Measurements from ENCODE around the gene GABRR2.

GABRR2 gene

GRCh38 chr6:89315249-89315885 lies at the start of gene GABRR2:
Gene GABRR2, minus strand, starts transcription at chr6:89315299. Its CDS starts 134 bp downstream, at chr6:89315165.
- no peak for DNase-seq

DNA sequence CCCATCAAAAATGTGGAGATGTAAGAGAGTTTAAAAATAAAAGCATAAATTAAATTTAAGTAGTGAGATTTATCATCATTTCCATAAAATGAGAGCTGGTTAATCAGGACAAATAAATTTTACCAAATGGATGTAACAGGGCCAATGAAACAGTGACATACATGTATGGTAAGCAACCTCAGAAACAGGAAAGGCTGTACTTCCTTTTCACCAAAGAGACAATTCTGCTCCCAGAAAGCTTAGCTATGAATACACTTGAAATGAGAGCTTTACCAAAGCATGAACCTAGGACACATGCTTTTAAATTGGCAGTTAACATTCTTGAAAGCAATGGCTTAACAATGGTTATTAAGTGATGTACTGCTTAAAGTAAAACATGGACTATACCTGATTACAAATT lies 49.5 kb upstream of the GABRR2 start:
- DNase-seq, result no peak

DNA sequence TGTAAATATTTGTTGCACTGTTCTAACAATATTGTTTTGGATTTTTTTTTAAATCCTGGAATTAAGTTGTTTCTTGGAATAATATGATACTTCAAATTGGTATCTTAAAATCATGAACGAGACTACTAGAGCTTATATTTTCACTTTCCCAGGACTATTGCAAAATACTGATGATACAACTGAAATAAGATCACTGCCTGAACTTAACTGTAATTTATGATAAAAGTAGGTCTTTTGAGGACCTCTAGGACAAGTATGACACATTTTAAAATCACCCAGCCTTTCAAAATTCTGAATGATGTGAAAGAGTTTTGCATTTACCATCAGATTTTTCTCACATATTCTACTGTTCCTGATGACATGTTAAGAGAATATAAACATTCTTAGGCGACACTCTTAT lies 46.1 kb upstream of the GABRR2 start:
- no peak for DNase-seq

- no peak for DNase-seq
Measured at GRCh38 chr6:89360415-89360999, 45.4 kb upstream of the GABRR2 start.

DNA sequence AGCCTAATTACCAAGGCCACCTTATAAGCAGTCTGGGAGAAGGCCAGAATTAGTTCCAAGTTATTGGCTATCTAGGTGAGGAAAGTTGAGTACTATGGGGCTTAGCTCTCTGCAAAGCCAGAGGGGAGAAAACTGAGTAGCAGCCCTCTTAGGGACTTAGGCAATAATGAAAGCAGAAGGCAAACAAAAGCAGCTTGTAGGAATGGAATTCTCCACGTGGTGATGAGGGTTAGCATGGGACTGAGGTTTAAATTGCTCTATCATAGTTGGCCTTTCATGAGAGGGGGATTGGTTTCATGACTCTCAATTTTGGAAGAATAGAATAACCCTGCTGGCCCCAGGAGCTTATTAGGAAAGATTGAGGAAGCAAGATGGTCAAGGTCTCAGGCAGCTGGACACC lies 44.5 kb upstream of the GABRR2 start:
- no peak for DNase-seq

DNA sequence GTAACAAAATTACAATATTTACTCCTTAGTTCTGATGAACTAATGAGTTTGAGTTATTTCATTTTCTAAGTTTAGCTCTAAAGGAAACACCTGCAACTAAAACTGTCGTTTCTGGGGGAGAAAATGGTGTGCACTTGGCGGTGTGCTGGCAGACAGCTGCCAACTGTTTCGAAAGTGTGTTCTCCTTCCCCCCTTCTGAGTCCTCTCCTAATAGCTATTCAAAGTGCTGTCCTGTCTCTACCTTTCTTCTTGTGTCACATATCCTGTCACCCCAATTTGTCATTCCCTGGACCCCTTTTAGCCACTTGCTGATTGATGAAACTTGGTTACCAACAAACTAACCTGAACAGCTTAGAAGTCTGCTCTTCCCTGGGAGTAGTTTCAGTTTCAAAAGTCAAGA lies 42.3 kb upstream of the GABRR2 start:
- no peak for DNase-seq

DNA sequence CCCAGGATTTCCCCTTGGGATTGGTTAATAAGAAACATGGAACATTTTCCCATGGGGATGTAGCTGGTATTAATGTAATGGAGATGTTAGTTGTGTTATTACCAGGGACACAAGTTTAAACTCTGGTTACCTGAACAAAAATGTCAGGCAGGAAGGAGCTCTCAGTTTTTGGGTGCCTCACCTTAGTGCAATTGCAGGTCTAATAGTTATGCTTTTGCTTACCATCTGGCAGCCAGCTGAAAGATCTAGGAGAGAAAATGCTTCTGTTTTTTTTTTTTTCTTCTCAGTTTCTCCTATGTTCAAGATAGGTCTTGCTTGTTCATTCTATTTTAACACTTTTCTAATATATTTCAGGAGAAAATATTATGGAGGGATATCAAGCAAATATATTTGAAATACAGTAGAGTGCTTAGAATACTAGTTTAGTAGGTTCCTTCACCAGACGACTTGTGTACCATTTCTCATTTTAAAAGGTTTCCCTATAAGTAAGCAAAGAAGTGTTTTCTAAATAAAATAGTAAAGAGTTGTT lies 41.6 kb upstream of the GABRR2 start:
- no peak for DNase-seq

DNA sequence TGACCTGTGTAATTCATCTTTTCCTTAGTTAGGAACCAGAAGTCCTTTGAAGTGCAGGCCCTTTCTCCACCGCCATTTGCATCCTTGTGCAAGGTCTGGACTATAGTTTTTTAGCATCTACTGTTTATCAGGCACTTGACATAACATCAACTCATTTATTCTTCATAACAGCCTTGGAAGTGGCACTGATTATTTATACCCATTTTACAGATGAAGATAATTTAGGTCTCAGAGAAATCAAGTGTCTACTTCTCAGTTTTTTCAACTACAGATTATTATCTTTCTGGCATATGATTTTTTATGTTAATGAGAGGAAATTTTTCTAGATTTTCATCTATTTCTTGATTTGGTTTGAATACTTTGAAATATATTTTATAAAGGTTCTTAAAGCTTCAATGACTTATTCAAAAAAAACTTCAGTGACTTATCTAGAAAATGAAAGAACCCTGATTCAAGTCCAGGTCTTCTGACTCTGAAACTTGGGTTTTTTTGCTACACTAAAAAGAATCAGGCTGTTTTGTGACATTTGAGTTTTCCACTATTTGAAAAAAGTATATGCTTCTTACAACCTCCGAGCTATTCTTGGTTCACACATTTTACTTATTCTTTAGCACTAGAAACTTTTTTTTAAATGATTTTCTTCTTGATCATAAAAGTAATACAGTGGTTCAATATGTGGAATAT lies 40.6 kb upstream of the GABRR2 start:
- no peak for DNase-seq

DNA sequence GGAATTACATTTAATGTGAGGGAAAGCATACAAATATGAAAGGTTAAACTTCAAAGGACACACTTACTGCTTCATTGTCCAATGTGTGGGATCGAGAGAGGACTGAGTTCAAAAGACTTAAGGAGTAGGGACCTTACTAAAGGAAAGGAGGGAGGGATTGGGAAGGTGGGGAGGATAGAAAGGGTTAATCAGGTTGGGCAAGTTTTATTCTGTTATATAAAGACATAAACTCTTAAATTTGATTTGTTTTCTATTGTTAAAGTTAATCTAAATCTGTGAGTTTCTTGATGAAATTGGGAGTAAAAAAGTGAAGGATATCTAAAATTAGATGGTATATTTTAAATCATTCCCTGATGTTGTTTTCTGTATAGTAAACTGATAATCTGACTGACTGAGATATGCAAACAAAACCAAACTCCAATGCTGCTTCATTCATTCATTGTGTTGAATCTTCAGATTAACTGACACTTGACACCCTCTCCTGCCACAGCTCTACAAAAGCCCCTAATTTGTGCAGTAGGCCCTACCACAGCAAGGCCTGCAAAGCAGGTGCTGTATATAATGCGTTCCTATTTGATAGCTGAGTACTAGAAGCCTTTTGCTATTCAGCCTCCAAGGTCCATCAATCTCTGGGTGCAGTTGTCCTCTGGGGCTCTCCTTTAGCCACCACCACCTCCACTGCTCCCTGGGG lies 38.7 kb upstream of the GABRR2 start:
- DNase-seq, result no peak

DNA sequence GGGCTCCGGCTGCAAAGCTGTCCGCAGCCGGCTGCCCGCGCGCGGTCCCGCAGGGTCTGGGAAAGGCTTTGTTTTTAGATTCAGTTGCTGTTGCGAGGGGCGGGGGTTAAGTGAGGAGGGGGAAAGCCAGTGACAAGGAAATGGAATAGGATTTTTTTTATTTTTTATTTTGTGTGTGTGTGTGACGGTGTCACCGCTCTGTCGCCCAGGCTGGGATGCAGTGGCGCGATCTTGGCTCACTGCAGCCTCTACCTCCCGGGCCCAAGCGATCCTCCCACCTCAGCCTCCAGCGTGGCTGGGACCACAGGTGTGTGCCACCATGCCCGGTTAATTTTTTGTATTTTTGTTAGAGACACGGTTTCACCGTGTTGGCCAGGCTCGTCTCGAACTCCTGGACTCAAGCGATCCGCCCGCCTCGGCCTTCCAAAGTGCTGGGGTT lies 38.0 kb upstream of the GABRR2 start:
- DNase-seq, result no peak

DNA sequence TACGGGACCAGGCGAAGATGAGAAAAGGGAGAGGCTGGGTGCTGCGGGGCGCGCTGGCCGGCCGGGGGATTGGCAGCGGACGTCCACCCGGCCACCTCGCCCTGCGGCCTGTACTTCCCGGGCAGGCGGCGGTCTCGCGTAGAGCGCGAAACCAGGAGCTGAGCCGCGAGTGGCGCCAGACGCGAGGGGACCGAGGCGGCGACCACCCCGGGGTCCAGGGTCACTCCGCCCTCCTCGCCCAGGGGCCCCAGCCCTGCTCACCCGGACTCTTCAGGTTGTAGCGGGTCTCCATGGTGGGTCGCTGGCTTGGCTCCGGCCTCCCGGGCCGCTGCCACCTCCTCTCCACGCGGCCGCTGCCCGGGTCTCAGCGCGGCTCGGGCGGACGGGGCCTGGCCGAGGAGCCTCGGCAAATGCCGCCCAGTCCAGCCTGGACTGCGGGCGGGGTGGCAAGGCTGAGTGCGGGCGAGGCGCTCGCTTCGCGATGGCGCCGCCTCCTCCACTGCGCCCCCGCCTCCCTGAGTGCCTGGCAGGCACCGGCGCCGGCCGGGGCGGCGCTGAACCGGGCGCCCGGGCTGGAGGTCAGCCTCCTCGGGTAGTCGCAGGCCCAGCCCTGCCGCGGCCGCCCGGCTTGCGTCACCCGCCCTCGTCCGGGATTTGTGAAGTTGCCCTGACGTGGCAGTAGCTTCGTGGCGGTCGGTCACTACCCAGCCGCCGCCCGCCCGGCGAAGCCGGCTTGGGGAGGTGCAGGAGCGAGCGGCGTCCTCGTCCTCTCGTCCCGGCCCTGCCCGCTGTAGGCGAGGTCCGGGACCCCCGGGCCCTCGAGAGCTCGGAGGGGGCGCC lies 37.4 kb upstream of the GABRR2 start, which contains the start of gene UBE2J1:
UBE2J1 (minus strand) TSS at position 445 of the 840 bp plus-strand sequence; CDS start at position 292, 153 bp downstream.
- DNase-seq, result peak; percentile 86

GRCh38 chr6:89351671-89352277 lies 36.7 kb upstream of the GABRR2 start:
- no peak for DNase-seq

GRCh38 chr6:89350281-89350966 lies 35.3 kb upstream of the GABRR2 start:
- no peak for DNase-seq

- no peak for DNase-seq
Measured at GRCh38 chr6:89348372-89348771, 33.3 kb upstream of the GABRR2 start.

DNA sequence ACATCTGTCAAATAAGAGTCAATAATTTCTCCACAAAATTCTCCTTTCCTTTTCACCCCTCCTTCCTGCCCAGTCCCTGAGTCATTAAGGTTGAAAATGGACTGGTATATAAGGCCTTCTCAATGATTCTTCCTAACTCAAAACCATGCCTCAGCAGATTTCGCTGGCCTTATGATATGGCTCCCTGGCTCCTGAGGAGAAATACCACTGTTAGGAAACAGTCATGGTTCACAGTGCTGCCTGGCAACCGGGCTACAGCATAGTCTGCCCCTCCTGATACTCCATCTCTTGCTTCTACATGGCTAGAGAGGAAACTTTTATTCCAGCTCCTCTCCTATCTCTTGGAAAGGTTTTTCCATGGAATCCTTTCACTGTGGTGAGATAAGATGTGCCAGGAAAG lies 32.7 kb upstream of the GABRR2 start:
- DNase-seq, result no peak

GRCh38 chr6:89346433-89346832 lies 31.3 kb upstream of the GABRR2 start:
- no peak for DNase-seq

GRCh38 chr6:89339565-89339964 lies 24.5 kb upstream of the GABRR2 start:
- DNase-seq, result no peak

DNA sequence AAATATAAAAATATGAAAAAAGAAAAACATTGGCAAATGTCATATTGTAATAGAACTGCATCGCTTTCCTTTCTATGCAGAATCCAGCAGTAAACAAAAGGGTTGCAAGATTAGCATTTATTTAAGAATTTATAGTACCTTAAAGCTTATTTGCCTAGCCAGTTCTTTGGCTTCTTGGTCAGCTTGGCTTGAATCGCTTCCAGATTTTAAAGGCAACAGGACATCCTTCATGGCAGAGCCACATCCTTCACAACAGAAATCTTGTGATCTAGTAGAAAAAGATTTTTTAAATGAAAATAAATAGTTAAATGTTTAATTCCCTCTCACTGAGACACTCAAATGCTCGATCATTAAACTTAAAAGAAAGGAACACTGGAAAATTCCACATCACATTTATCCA lies 20.1 kb upstream of the GABRR2 start:
- DNase-seq, result no peak

GRCh38 chr6:89330910-89331309 lies 15.8 kb upstream of the GABRR2 start:
- DNase-seq, result no peak

DNA sequence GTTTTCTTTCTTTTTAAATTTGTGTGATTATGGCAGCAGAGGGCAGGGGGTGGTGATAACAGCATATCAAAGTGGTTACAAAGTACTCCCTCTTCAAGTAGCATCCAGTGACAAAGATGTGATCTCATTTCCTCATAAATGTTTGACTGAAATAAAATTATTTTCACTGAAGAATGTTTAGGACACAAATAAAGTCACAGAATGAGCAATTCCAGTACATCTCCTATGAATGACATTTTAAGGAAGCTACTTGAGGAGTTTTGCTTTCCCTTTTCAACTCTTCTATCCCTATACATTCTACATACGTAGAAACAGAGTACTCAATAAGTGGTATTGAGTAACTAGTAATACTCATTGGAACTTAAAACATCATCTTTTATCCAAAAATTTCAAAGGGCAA lies 13.9 kb upstream of the GABRR2 start:
- DNase-seq, result no peak

DNA sequence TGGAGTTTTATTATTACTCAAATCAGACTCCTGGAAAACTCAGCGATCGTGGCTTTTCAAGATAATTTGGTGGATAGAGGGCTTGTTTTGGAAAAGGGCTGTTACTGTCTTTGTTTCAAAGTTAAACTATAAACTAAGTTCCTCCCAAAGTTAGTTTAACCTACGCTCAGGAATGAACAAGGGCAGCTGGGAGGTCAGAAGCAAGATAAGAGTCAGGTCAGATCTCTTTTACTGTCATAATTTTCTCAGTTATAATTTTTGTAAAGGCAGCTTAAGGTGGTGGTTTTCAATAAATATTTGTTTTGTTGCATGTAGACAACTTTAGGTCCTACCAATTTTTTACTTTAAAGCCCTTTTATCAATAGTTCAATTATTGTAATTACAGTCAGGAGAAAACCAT lies 9.2 kb upstream of the GABRR2 start:
- no peak for DNase-seq
